Measurements from ENCODE around the gene SKI. TPM values are rescaled to one million over a fixed set of nuclear protein-coding genes. Genes with fewer than 3 reads are reported as not detected.

The SKI gene
- total and polyA plus RNA-seq, 10 of the 15 experiments (the other 5 are each of a cell fraction or from before 2014, with no cell fraction given): 0.03 to 14.9 (median 0.96) TPM

DNA sequence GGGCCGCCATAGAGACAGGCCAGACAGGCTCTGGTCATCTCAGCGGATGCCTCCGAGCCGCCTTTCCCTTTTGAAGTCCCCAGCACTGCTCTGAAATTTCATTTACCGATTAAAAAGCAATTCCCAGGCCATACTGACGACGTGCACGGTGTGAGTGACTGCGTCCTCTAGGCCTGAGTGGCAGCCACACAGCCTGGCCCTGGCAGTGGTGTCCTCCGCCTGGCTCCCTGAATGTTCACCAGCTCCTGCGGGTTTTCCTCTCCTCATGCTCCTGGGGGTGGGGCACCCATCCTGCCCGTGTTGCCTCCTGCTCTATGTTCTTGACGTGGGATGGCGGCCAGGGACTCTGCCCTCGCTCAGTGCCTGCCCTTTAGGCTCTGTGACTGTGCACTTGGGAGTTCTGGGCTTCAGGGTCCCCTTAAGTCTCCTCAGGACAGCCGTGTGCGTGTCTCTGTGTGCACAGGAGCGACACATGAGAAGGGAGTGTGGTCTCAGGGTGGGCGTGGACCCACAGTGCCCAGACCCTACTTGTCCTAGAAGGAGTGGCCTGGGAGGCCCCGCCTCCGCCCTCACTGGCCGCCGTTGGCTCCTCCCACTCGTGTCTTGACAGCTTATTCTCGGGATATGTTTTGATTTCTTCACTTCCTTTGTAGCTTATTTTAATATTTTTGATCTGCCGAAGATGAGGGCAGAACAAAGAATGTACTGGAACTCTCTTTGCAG lies 3.6 kb downstream of the SKI start:
- H3K4me3 ChIP-seq: peak overlapping the region; percentile 82
- H3K4me1 ChIP-seq (ENCODE audit: control insufficient read depth, insufficient read depth, low read length): peaks cover 34% of the 10 kb centered on the region
- BruUV-seq (replicated peaks): no TSS peak
- H3K27me3 ChIP-seq (replicated peaks in 1 of 2; ENCODE audit: control insufficient read depth in 2 of 2, insufficient read depth in 2 of 2, low read length in 1 of 2): no peaks in the 10 kb centered on the region
- SMC1A ChIA-PET (ENCODE audit: uncharacterized antibody, unreplicated experiment): no interaction called here
- H3K4me2 ChIP-seq (ENCODE audit: control insufficient read depth, insufficient read depth): peak overlapping the region; percentile 97
- DNase-seq (ENCODE audit: low read depth, low spot score) (no peak), FAIRE-seq (no peak), ATAC-seq (no peak)
- H2AFZ ChIP-seq (ENCODE audit: control insufficient read depth, low read depth, low read length): no peak overlapping the region
- no peak overlapping the region for H3K27ac ChIP-seq (ENCODE audit: control insufficient read depth, insufficient read depth)
- 0 out of 2 replicates have a peak, but pooled peaks cover 8% of the 10 kb centered on the region for H4K20me1 ChIP-seq (ENCODE audit: control insufficient read depth, insufficient read depth)
- H3K79me2 ChIP-seq (ENCODE audit: control insufficient read depth, insufficient read depth, low read length): peaks cover 69% of the 10 kb centered on the region
- POLR2A ChIA-PET: interaction anchor here (0.5 kb wide), 1 partner anchor 40 kb away, joined by 6 read pairs; no protein-coding TSS in a partner anchor
- WGBS (ENCODE audit: insufficient coverage, insufficient replicate concordance, low lambda C conversion rate, missing lambda C conversion rate): 72% methylated on average over 26 of the region's 26 CpGs
- H3K9ac ChIP-seq (ENCODE audit: control insufficient read depth, insufficient read depth, low read length): 0 out of 2 replicates have a peak overlapping the region, but pooled peaks have one; percentile 9
- no peak for TF ChIP-seq CREM (IDR thresholded peaks at IDR 0.05; ENCODE audit: low read depth)
- TF ChIP-seq, protein P1, sequence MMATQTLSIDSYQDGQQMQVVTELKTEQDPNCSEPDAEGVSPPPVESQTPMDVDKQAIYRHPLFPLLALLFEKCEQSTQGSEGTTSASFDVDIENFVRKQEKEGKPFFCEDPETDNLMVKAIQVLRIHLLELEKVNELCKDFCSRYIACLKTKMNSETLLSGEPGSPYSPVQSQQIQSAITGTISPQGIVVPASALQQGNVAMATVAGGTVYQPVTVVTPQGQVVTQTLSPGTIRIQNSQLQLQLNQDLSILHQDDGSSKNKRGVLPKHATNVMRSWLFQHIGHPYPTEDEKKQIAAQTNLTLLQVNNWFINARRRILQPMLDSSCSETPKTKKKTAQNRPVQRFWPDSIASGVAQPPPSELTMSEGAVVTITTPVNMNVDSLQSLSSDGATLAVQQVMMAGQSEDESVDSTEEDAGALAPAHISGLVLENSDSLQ (IDR thresholded peaks at IDR 0.05): 0 out of 2 replicates have a peak, but pooled peaks have one; percentile 9
- TF ChIP-seq MYB (IDR thresholded peaks at IDR 0.05; ENCODE audit: borderline replicate concordance, low read depth, low read length): no peak
- TF ChIP-seq, protein P2, sequence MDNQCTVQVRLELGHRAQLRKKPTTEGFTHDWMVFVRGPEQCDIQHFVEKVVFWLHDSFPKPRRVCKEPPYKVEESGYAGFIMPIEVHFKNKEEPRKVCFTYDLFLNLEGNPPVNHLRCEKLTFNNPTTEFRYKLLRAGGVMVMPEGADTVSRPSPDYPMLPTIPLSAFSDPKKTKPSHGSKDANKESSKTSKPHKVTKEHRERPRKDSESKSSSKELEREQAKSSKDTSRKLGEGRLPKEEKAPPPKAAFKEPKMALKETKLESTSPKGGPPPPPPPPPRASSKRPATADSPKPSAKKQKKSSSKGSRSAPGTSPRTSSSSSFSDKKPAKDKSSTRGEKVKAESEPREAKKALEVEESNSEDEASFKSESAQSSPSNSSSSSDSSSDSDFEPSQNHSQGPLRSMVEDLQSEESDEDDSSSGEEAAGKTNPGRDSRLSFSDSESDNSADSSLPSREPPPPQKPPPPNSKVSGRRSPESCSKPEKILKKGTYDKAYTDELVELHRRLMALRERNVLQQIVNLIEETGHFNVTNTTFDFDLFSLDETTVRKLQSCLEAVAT (IDR thresholded peaks at IDR 0.05): peak; percentile 86
- RAD21 ChIA-PET (ENCODE audit: unreplicated experiment): interaction anchor here (1.2 to 1.5 kb wide), 2 partner anchors 69 to 84 kb away, joined by 3 to 5 read pairs; no protein-coding TSS in a partner anchor
- CTCF ChIA-PET: interaction anchor here (1.4 kb wide), 1 partner anchor 57 kb away, joined by 3 read pairs; no protein-coding TSS in a partner anchor
- H3K9me3 ChIP-seq (replicated peaks; ENCODE audit: control insufficient read depth, insufficient read depth, low read length): no peaks in the 10 kb centered on the region
- in situ Hi-C loops (cut with MboI): no loop called here
- no peaks in the 10 kb centered on the region; a peak in 1 of 4 replicates for H3K36me3 ChIP-seq (ENCODE audit: control insufficient read depth in 2 of 2, insufficient read depth in 2 of 2, low read length in 1 of 2)
- intact Hi-C loops (cut with micrococcal nuclease; ENCODE audit: unreplicated experiment): loop anchor here (10.0 kb wide), 1 partner anchor 63 kb away; no protein-coding TSS in a partner anchor
